Liver (tissue), 9 donors: ENCODE results near the gene ARHGAP28. TPM values are rescaled to one million over a fixed set of nuclear protein-coding genes. Genes with fewer than 3 reads are reported as not detected.
A peak's percentile ranks its signal among the peaks of the same experiment; 100 is the strongest.

Source experiments
- DNase-seq: peaks from one replicate; pipeline ENCODE4 v3.0.0-alpha.2; 2017; ENCODE audit warnings: low spot score
- H3K27ac ChIP-seq, 2 donors: one replicate each; pipeline ENCODE4 v1.7.0; 2013; ENCODE audit warnings: inconsistent platforms in 2 of 2, low read length in 2 of 2, control low read depth in 1 of 2, low read depth in 1 of 2, mild to moderate bottlenecking in 1 of 2
- H3K27me3 ChIP-seq, 4 donors: one replicate each; pipeline versions ENCODE4 v1.6.1 to v1.7.0; 2013; ENCODE audit warnings: low read length in 3 of 4, inconsistent platforms in 1 of 4, mild to moderate bottlenecking in 1 of 4, moderate library complexity in 1 of 4; ENCODE audit not compliant: control insufficient read depth in 4 of 4, insufficient read depth in 4 of 4
- H3K36me3 ChIP-seq, 4 donors: one replicate each; pipeline versions ENCODE4 v1.6.1 to v1.7.0; 2013; ENCODE audit warnings: low read length in 3 of 4, mild to moderate bottlenecking in 3 of 4, low read depth in 1 of 4, moderate library complexity in 1 of 4; ENCODE audit not compliant: control insufficient read depth in 4 of 4, insufficient read depth in 3 of 4
- H3K4me1 ChIP-seq, 4 donors: one replicate each; pipeline versions ENCODE4 v1.6.1 to v1.7.0; 2013; ENCODE audit warnings: low read length in 3 of 4, mild to moderate bottlenecking in 3 of 4, moderate library complexity in 1 of 4; ENCODE audit not compliant: control insufficient read depth in 4 of 4, insufficient read depth in 4 of 4
- H3K4me3 ChIP-seq, 3 donors: one replicate each; pipeline versions ENCODE4 v1.6.1 to v1.7.0; 2013; ENCODE audit warnings: low read length in 3 of 3, control low read depth in 1 of 3, low read depth in 1 of 3, mild to moderate bottlenecking in 1 of 3
- H3K9ac ChIP-seq, 2 donors: one replicate each; pipeline ENCODE4 v1.7.0; 2013; ENCODE audit warnings: low read length in 2 of 2, mild to moderate bottlenecking in 2 of 2, moderate library complexity in 2 of 2, control low read depth in 1 of 2, low read depth in 1 of 2
- H3K9me3 ChIP-seq, 4 donors: one replicate each; pipeline versions ENCODE4 v1.6.1 to v1.7.0; 2013; ENCODE audit warnings: low read length in 3 of 4; ENCODE audit not compliant: control insufficient read depth in 4 of 4
- ATF3 ChIP-seq: IDR thresholded peaks from 2 replicates; pipeline ENCODE4 v1.6.1; 2016; ENCODE audit warnings: antibody characterized with exemption
- CTCF ChIP-seq: fragments of 150-350 bp; IDR thresholded peaks from 2 replicates; pipeline ENCODE4 v1.5.1; 2017; ENCODE audit warnings: improper control_type of control experiment, low read depth, low read length; ENCODE audit not compliant: missing input control
- EGR1 ChIP-seq, 2 donors: IDR thresholded peaks; 2 replicates each; pipeline ENCODE4 v1.6.1; 2016 to 2018; ENCODE audit warnings: antibody characterized with exemption in 2 of 2, low read depth in 2 of 2
- FOXA1 ChIP-seq: IDR thresholded peaks from 2 replicates; pipeline ENCODE4 v1.6.1; 2016; ENCODE audit warnings: antibody characterized with exemption
- FOXA2 ChIP-seq: IDR thresholded peaks from 2 replicates; pipeline ENCODE4 v1.6.1; 2016; ENCODE audit warnings: antibody characterized with exemption
- GABPA ChIP-seq, 2 donors: IDR thresholded peaks in 1 of 2; conservative IDR thresholded peaks in 1 of 2; 2 replicates each; pipeline ENCODE4 v1.6.1; 2016; ENCODE audit warnings: antibody characterized with exemption in 2 of 2, mild to moderate bottlenecking in 1 of 2, moderate library complexity in 1 of 2
- HNF4A ChIP-seq, 2 donors: conservative IDR thresholded peaks; 2 replicates each; pipeline ENCODE4 v1.6.1; 2016; ENCODE audit warnings: antibody characterized with exemption in 2 of 2, mild to moderate bottlenecking in 2 of 2
- HNF4G ChIP-seq: IDR thresholded peaks from 2 replicates; pipeline ENCODE4 v1.6.1; 2016; ENCODE audit warnings: antibody characterized with exemption
- JUND ChIP-seq, 2 donors: IDR thresholded peaks; 2 replicates each; pipeline ENCODE4 v1.6.1; 2016; ENCODE audit warnings: antibody characterized with exemption in 2 of 2
- NR2F2 ChIP-seq: IDR thresholded peaks from 2 replicates; pipeline ENCODE4 v1.6.1; 2016; ENCODE audit warnings: antibody characterized with exemption
- RAD21 ChIP-seq, 2 donors: IDR thresholded peaks; 2 replicates each; pipeline ENCODE4 v1.6.1; 2016; ENCODE audit warnings: antibody characterized with exemption in 2 of 2, mild to moderate bottlenecking in 2 of 2
- RXRA ChIP-seq, 2 donors: IDR thresholded peaks; 2 replicates each; pipeline ENCODE4 v1.6.1; 2017 to 2018; ENCODE audit warnings: antibody characterized with exemption in 2 of 2, mild to moderate bottlenecking in 1 of 2
- SP1 ChIP-seq: IDR thresholded peaks from 2 replicates; pipeline ENCODE4 v1.6.1; 2018; ENCODE audit warnings: antibody characterized with exemption, mild to moderate bottlenecking
- TAF1 ChIP-seq: conservative IDR thresholded peaks from 2 replicates; pipeline ENCODE4 v1.6.1; 2016; ENCODE audit warnings: antibody characterized with exemption, mild to moderate bottlenecking
- YY1 ChIP-seq: IDR thresholded peaks from 2 replicates; pipeline ENCODE4 v1.6.1; 2016; ENCODE audit warnings: antibody characterized with exemption, mild to moderate bottlenecking
- ZBTB33 ChIP-seq: IDR thresholded peaks from 2 replicates; pipeline ENCODE4 v1.6.1; 2016; ENCODE audit warnings: antibody characterized with exemption
- WGBS: extraction: QIAGEN DNeasy Blood & Tissue Kit; methylation state at CpG from one replicate; pipeline ENCODE4 v1.1.7; 2013; 5-methylcytosine and 5-hydroxymethylcytosine counted together
- polyA plus RNA-seq, 2 donors: library from polyadenylated mRNA; stranded (reverse) in 1 of 2; unstranded in 1 of 2; fragments of 200-250 nt in 1 of 2; fragments of >200 nt in 1 of 2; fragmentation: Nextera tagmentation in 1 of 2; extraction: Ambion mirVana in 1 of 2; gene quantifications; one replicate each; pipeline versions ENCODE4 v1.2.1 to v1.2.3, GENCODE V29; 2013 to 2015
- total RNA-seq, 2 donors: library from RNA; depleted of rRNA; stranded (reverse); fragments of >200 nt; gene quantifications; one replicate each; pipeline ENCODE4 v1.2.3, GENCODE V29; 2014
- TF ChIP-seq, protein P1 (sequence below): IDR thresholded peaks from 2 replicates; pipeline ENCODE4 v1.6.1; 2016; ENCODE audit warnings: antibody characterized with exemption, mild to moderate bottlenecking
- TF ChIP-seq, protein P2 (sequence below): IDR thresholded peaks from 2 replicates; pipeline ENCODE4 v1.6.1; 2016; ENCODE audit warnings: antibody characterized with exemption
- donor health status: healthy.
- donor health status: healthy.
- donor health status: healthy.
- donor health status: healthy.
- donor health status: healthy.

ARHGAP28 gene
- total and polyA plus RNA-seq, 4 donors, result 0.14 to 2.1 (median 0.69) TPM

GRCh38 chr18:6728809-6729246 is 688 bp upstream of the ARHGAP28 start:
- Histone ChIP-seq H3K4me3 (peak overlapping the region; percentile 30 to 74 (median 68)), H3K27ac (peak overlapping the region; percentile 62 to 69), H3K4me1 (peaks cover 5 to 14% (median 6%) of the 10 kb centered on the region in 4 donors), H3K9ac (no peak overlapping the region), H3K27me3 (peaks cover 0 to 4% (median 0%) of the 10 kb centered on the region in 4 donors), H3K9me3 (no peaks in the 10 kb centered on the region), H3K36me3 (no peaks in the 10 kb centered on the region)
- DNase-seq, result no peak
- 24% methylated on average over 5 of the region's 5 CpGs for WGBS
- TF ChIP-seq NR2F2 (no peak), JUND (IDR thresholded peaks at IDR 0.05) (no peak), RXRA (IDR thresholded peaks at IDR 0.05) (no peak), YY1 (no peak), GABPA (IDR thresholded peaks at IDR 0.05 in 1 of 2, conservative IDR thresholded peaks at IDR 0.05 in 1 of 2) (no peak), FOXA2 (no peak), ATF3 (no peak), EGR1 (IDR thresholded peaks at IDR 0.05; ENCODE audit: low read depth in 2 of 2) (no peak), CTCF (no peak), SP1 (no peak), HNF4G (no peak), RAD21 (IDR thresholded peaks at IDR 0.05) (no peak), HNF4A (conservative IDR thresholded peaks at IDR 0.05) (no peak), ZBTB33 (no peak), TAF1 (no peak), FOXA1 (no peak)
- TF ChIP-seq, protein P1, sequence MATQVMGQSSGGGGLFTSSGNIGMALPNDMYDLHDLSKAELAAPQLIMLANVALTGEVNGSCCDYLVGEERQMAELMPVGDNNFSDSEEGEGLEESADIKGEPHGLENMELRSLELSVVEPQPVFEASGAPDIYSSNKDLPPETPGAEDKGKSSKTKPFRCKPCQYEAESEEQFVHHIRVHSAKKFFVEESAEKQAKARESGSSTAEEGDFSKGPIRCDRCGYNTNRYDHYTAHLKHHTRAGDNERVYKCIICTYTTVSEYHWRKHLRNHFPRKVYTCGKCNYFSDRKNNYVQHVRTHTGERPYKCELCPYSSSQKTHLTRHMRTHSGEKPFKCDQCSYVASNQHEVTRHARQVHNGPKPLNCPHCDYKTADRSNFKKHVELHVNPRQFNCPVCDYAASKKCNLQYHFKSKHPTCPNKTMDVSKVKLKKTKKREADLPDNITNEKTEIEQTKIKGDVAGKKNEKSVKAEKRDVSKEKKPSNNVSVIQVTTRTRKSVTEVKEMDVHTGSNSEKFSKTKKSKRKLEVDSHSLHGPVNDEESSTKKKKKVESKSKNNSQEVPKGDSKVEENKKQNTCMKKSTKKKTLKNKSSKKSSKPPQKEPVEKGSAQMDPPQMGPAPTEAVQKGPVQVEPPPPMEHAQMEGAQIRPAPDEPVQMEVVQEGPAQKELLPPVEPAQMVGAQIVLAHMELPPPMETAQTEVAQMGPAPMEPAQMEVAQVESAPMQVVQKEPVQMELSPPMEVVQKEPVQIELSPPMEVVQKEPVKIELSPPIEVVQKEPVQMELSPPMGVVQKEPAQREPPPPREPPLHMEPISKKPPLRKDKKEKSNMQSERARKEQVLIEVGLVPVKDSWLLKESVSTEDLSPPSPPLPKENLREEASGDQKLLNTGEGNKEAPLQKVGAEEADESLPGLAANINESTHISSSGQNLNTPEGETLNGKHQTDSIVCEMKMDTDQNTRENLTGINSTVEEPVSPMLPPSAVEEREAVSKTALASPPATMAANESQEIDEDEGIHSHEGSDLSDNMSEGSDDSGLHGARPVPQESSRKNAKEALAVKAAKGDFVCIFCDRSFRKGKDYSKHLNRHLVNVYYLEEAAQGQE, result no peak
- TF ChIP-seq, protein P2, sequence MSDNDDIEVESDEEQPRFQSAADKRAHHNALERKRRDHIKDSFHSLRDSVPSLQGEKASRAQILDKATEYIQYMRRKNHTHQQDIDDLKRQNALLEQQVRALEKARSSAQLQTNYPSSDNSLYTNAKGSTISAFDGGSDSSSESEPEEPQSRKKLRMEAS, result no peak
